Loucy (cell line): ENCODE measurements around the gene MEF2C.

ENCODE experiments used
- EZH2phosphoT487 ChIP-seq: fragments of 200-600 bp; IDR thresholded peaks from 2 replicates; pipeline ENCODE4 v1.6.1; 2018; ENCODE audit warnings: antibody characterized with exemption, mild to moderate bottlenecking, moderate library complexity, borderline replicate concordance
- TF ChIP-seq, protein P1 (sequence below): fragments of 200-600 bp; sonication (generic); conservative IDR thresholded peaks from 2 replicates; pipeline ENCODE4 v1.5.1; 2014; ENCODE audit warnings: mild to moderate bottlenecking, antibody characterized with exemption, low read length

GRCh38 chr5:88681211-88681803 is 201.7 kb downstream of the MEF2C start:
- TF ChIP-seq, protein P1, sequence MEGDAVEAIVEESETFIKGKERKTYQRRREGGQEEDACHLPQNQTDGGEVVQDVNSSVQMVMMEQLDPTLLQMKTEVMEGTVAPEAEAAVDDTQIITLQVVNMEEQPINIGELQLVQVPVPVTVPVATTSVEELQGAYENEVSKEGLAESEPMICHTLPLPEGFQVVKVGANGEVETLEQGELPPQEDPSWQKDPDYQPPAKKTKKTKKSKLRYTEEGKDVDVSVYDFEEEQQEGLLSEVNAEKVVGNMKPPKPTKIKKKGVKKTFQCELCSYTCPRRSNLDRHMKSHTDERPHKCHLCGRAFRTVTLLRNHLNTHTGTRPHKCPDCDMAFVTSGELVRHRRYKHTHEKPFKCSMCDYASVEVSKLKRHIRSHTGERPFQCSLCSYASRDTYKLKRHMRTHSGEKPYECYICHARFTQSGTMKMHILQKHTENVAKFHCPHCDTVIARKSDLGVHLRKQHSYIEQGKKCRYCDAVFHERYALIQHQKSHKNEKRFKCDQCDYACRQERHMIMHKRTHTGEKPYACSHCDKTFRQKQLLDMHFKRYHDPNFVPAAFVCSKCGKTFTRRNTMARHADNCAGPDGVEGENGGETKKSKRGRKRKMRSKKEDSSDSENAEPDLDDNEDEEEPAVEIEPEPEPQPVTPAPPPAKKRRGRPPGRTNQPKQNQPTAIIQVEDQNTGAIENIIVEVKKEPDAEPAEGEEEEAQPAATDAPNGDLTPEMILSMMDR: no peak
- TF ChIP-seq EZH2phosphoT487: no peak
